Lung (tissue), 12 donors: Measurements from ENCODE around the gene B4GALT5. TPM values are rescaled to one million over a fixed set of nuclear protein-coding genes. Genes with fewer than 3 reads are reported as not detected.
"Not testable (repeated sequence)": the region's sequence is repeated elsewhere in the genome, so short reads cannot be mapped to it uniquely, and the experiment has no call there.

ENCODE experiments used
- ATAC-seq: fragments of 200-7000 bp; cut with Tn5 transposase; one replicate; pipeline ENCODE4 v1.9.1; 2020; ENCODE audit warnings: moderate number of reproducible peaks; ENCODE audit not compliant: insufficient read depth, low FRiP score
- DNase-seq, 3 donors: peaks; one replicate each; pipeline ENCODE4 v3.0.0-alpha.2; 2013 to 2017
- H3K27ac ChIP-seq, 2 donors: one replicate each; pipeline ENCODE4 v1.5.1; 2013; ENCODE audit warnings: mild to moderate bottlenecking in 2 of 2, moderate library complexity in 2 of 2, control low read depth in 1 of 2, inconsistent platforms in 1 of 2, low read depth in 1 of 2, low read length in 1 of 2
- H3K27me3 ChIP-seq, 3 donors: one replicate each; pipeline ENCODE4 v1.5.1; 2013; ENCODE audit warnings: low read length in 2 of 3; ENCODE audit not compliant: control insufficient read depth in 3 of 3, insufficient read depth in 3 of 3
- H3K36me3 ChIP-seq, 4 donors: one replicate each; pipeline ENCODE4 v1.5.1; 2013; ENCODE audit warnings: low read length in 4 of 4, mild to moderate bottlenecking in 1 of 4, moderate library complexity in 1 of 4; ENCODE audit not compliant: control insufficient read depth in 4 of 4, insufficient read depth in 4 of 4
- H3K4me1 ChIP-seq, 5 donors: one replicate each; pipeline ENCODE4 v1.5.1; 2013; ENCODE audit warnings: low read length in 5 of 5, mild to moderate bottlenecking in 2 of 5, moderate library complexity in 1 of 5; ENCODE audit not compliant: control insufficient read depth in 5 of 5, insufficient read depth in 5 of 5
- H3K4me3 ChIP-seq: one replicate; pipeline ENCODE4 v1.5.1; 2013; ENCODE audit warnings: mild to moderate bottlenecking, control low read depth, moderate library complexity
- H3K9ac ChIP-seq, 2 donors: one replicate each; pipeline ENCODE4 v1.5.1; 2013; ENCODE audit warnings: low read length in 2 of 2, control low read depth in 1 of 2; ENCODE audit not compliant: insufficient read depth in 1 of 2
- H3K9me3 ChIP-seq, 4 donors: one replicate each; pipeline ENCODE4 v1.5.1; 2013; ENCODE audit warnings: low read length in 3 of 4, mild to moderate bottlenecking in 1 of 4, moderate library complexity in 1 of 4; ENCODE audit not compliant: control insufficient read depth in 4 of 4, insufficient read depth in 3 of 4
- CTCF ChIP-seq: IDR thresholded peaks from 2 replicates; pipeline ENCODE4 v1.5.1; 2012; ENCODE audit warnings: mild to moderate bottlenecking; ENCODE audit errors: control extremely low read depth, extremely low read depth
- WGBS, 2 donors: extraction: QIAGEN DNeasy Blood & Tissue Kit; methylation state at CpG; one replicate each; pipeline ENCODE4 v1.1.7; 2013; 5-methylcytosine and 5-hydroxymethylcytosine counted together
- polyA plus RNA-seq, 2 donors: library from polyadenylated mRNA; stranded (reverse); fragments of 200-250 nt; gene quantifications; one replicate each; pipeline ENCODE4 v1.2.1, GENCODE V29; 2013
- total RNA-seq, 2 donors: library from RNA; depleted of rRNA in 1 of 2; stranded (reverse); fragments of >200 nt in 1 of 2; gene quantifications; one replicate each; pipeline ENCODE4 v1.2.1, GENCODE V29; 2014 to 2021
- donor health status: control.
- donor health status: control.
- donor health status: Bipolar disorder and iron deficiency.
- donor health status: healthy.
- donor health status: DM: yes; HTN: yes; CAD: no.

B4GALT5 gene
- total and polyA plus RNA-seq, 4 donors = 13.9 to 56.7 (median 41.9) TPM

GRCh38 chr20:49710971-49711666 is 2.6 kb downstream of the B4GALT5 start:
- H3K9me3 ChIP-seq = no peaks in the 10 kb centered on the region
- no peaks in the 10 kb centered on the region for H3K27me3 ChIP-seq
- H3K4me3 ChIP-seq = no peak overlapping the region
- no peak for TF ChIP-seq CTCF
- peaks cover 0 to 2% (median 0%) of the 10 kb centered on the region in 4 donors for H3K36me3 ChIP-seq
- no peak overlapping the region for H3K9ac ChIP-seq
- ATAC-seq (no peak), DNase-seq (no peak)
- no peak overlapping the region for H3K27ac ChIP-seq
- peaks cover 3 to 17% (median 11%) of the 10 kb centered on the region in 5 donors for H3K4me1 ChIP-seq
- 45 to 50% methylated on average over 3 of the region's 3 CpGs for WGBS, 2 donors

- 42 to 65% methylated on average over 3 of the region's 3 CpGs for WGBS, 2 donors
- H3K4me1 ChIP-seq = peaks cover 3 to 11% (median 8%) of the 10 kb centered on the region in 5 donors
These were observed 6.6 kb downstream of the B4GALT5 start for GRCh38 chr20:49707118-49707517.

GRCh38 chr20:49706630-49707091 is 7.0 kb downstream of the B4GALT5 start:
- Histone ChIP-seq H3K27ac (no peak overlapping the region), H3K9ac (no peak overlapping the region), H3K9me3 (no peaks in the 10 kb centered on the region), H3K27me3 (no peaks in the 10 kb centered on the region), H3K4me3 (no peak overlapping the region), H3K4me1 (peaks cover 3 to 7% (median 3%) of the 10 kb centered on the region in 5 donors), H3K36me3 (peaks cover 0 to 2% (median 0%) of the 10 kb centered on the region in 4 donors)
- DNase-seq (no peak), ATAC-seq (no peak)
- WGBS, 2 donors = 61 to 63% methylated on average over 5 of the region's 5 CpGs
- TF ChIP-seq CTCF = no peak

More at GRCh38 chr20:49707118-49707517, 6.6 kb downstream of the B4GALT5 start:
- Histone ChIP-seq H3K27ac (no peak overlapping the region), H3K36me3 (peaks cover 0 to 2% (median 0%) of the 10 kb centered on the region in 4 donors), H3K4me3 (no peak overlapping the region), H3K9ac (no peak overlapping the region), H3K27me3 (no peaks in the 10 kb centered on the region), H3K9me3 (no peaks in the 10 kb centered on the region)
- ATAC-seq = no peak
- TF ChIP-seq CTCF = no peak
- no peak for DNase-seq

- not testable (repeated sequence) for H3K4me1 ChIP-seq, H3K27me3 ChIP-seq, H3K9ac ChIP-seq, H3K27ac ChIP-seq, H3K36me3 ChIP-seq, H3K4me3 ChIP-seq, ATAC-seq, DNase-seq, H3K9me3 ChIP-seq
- WGBS, 2 donors = 82 to 85% methylated on average over 5 of the region's 5 CpGs
These were observed 7.8 kb downstream of the B4GALT5 start for GRCh38 chr20:49705893-49706292.
